Activated naive CD4-positive, alpha-beta T cell treated with Interleukin-2 at 50 U/mL for 16 hours (primary cell): ENCODE results near the gene IFIT2.
"Not testable (repeated sequence)": the region's sequence is repeated elsewhere in the genome, so short reads cannot be mapped to it uniquely, and the experiment has no call there.

ENCODE experiments used
- DNase-seq: peaks from one replicate; pipeline ENCODE4 v3.0.0-alpha.2; 2020

The IFIT2 gene

DNA sequence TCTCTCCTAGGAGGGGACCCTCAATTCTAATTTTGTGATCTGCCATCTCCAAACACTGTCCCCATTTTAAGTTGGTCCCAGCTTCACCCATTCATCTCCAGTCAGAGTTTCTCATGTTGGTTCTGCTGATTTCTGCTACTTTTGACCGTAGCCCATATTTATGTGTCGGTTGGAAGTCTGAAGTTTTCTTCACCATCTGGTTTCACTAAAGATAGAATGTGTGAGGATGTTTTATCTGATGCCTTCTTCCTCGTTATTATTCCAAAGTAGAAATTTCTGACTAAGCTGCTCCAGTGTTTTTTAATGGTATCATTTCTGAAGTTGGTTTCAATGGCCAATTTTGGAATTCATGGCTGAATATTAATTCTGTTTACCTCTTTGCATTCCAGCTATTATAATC lies 21.3 kb upstream of the IFIT2 start:
- DNase-seq = no peak

DNA sequence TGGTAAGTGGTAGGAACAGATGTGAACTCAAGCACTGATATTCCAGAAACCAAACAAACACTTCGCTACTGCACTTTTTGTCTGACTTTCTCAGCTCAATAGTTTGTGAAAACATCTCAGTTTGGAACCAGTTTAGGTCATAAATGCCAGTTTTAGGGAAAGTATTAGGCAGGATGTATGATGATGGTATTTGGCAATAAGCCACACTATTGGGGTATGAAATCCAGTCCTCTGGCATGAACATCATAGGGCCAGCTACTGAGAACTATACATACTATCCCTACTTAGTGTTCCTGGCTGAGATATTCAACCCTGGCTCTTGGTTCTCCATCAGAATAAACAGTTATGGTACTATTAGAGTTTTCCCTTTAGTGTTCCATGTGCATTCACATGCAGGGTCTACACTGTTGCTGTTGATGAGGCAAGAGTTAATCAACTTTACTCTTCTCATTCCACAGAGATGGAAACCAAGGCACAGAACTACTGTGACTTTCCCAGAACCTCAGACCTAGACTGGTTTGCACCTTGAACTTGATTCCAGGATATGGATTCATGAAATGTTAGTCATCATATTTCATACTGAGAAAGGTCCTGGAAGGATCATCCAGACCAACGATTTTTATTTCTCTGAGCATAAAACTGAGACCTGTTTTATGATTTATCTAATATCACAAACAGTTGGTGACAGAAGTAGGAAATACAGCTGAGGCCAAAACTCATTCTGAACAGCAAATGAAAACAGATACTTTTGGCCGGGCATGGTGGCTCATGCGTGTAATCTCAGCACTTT lies 20.0 kb upstream of the IFIT2 start:
- DNase-seq = no peak

DNA sequence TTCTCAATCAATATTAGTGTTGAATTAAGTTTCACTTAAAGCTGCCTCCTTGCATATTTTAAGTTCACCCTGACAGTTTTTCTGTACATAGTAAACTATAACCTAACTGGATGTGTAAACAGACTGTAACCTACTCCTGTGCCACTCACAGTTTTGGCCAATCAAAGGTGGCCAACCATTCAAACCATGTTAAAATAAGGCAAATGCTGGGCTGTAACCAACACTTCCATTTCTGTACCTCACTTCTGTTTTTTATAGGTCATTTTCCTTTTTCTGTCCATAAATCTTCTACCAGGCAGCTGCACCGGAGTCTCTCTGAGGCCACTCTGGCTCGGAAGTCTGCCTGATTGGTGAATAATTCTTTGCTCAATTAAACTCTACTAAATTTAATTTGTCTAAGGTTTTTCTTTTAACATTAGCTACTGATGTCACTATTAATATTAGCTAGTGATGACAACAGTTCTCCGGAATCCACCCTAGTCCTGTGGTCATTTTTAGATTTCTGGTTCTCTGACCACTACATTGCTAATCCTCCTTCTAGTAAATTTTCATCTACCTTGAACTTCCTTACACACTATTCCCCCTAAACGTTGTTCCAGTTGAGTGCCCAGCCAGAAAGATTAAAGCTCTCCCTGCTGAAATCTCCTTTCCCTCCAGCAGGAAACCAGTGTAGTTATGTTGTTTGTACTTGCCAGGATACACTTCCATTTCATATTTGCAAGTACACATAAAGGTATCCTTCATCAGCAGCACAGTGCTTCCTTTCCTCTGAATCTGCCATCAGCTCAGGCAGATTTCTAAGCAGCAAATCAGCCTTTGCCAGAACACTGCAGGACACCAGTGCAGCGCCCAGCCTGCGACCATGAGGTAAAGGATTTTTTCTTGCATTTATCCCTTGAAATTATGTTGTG lies 18.6 kb upstream of the IFIT2 start:
- no peak for DNase-seq

DNA sequence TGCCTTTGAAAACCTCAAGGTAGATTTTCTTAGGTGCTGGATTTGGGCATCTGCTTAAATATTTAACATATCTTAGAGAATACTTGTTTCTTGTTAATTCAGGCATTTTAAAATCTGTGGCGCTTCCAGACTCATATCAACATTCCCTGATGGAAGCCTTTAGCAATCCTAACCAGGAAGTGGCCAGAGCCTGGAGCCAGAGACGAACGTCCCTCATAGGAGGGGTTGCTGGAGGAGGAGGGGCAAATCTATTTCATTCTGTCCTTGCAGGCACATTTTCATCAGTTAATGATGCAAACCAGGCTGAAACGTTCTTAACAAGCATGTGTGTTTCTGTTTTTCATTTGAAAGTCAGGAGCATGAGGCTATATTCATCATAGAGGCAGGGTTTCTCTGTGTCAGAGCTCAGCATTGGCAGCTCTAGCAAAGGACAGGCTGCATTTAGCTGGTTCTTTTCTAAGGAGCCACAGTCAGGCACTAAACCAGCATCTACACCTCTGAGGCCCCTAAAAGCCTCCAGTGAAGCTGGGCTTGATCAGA lies 17.8 kb upstream of the IFIT2 start:
- DNase-seq = no peak

DNA sequence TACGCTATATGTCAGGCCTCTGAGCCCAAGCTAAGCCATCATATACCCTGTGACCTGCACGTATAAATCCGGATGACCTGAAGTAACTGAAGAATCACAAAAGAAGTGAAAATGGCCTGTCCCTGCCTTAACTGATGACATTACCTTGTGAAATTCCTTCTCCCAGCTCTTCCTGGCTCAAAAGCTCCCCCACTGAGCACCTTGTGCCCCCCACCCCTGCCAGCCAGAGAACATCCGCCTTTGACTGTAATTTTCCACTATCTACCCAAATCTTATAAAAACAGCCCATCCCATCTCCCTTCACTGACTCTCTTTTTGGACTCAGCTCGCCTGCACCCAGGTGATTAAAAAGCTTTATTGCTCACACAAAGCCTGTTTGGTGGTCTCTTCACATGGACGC lies 17.1 kb upstream of the IFIT2 start:
- not testable (repeated sequence) for DNase-seq

DNA sequence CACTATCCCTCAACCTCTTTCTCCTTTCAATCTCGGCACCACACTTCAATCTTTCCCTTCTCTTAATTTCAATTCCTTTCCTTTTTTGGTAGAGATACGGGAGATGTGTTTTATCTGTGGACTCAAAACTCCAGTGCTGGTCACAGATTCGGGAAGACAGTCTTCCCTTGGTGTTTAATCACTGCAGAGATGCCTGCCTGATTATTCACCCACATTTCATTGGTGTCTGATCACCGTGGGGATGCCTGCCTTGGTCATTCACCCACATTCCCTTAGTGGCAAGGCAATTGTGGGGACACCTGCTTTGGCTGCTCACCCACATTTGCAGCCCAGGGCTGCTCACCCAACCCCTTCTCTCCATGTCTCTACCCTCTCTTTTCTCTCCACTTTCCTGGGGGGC lies 16.5 kb upstream of the IFIT2 start:
- not testable (repeated sequence) for DNase-seq

DNA sequence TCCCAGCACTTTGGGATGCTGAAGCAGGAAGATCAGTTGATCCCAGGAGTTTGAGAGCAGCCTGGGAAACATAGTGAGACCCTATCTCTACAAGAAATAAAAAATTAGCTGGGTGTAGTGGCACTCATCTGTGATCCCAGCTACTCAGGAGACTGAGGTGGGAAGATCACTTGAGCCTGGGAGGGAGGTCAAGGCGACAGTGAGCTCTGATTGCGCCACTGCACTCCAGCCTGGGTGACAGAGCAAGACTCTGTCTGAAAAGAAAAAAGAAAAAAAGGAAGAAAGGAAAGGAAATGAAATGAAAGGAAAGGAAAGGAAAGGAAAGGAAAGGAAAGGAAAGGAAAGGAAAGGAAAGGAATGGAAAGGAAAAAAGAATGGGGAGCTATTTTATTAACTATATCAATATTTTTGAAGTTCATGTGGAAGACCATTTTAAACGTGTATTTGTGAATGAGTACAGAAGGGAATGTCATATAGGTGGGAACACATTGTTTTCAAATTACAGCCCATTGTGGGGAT lies 7.1 kb upstream of the IFIT2 start:
- no peak for DNase-seq

DNA sequence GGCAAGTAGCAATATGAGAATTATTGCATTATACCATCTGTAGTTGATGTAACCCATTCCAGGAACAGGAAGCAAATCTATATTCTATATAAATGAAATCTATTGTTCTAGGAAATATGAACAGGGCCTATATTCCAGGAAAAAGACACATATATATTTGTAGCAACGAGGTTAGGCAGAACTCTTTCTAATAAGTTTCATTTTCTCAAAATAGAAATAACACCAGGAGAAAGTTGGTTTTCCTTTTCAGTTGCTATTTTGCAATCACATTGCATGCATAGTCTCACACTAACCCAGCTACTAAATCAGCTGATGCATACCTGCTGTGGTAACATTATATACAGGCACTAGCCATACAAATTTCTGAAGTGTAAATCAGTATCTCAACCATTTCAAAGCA lies 6.2 kb upstream of the IFIT2 start:
- DNase-seq = no peak

DNA sequence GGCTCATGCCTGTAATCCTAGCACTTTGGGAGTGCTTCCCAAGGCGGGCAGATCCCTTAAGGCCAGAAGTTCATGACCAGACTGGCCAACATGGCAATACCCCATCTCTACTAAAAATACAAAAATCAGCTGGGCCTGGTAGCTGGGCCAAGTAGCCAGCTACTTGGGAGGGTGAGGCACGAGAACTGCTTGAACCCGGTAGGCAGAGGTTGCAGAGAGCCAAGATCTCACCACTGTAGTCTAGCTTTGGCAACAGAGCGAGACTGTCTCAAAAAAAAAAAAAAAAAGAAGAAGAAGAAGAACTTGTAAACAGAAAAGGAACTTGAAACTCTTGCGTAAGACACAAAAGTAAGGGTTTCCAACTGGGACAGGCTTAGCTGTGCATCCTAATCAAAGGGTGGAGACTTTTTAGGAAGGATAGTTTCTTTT lies 5.6 kb upstream of the IFIT2 start:
- no peak for DNase-seq

DNA sequence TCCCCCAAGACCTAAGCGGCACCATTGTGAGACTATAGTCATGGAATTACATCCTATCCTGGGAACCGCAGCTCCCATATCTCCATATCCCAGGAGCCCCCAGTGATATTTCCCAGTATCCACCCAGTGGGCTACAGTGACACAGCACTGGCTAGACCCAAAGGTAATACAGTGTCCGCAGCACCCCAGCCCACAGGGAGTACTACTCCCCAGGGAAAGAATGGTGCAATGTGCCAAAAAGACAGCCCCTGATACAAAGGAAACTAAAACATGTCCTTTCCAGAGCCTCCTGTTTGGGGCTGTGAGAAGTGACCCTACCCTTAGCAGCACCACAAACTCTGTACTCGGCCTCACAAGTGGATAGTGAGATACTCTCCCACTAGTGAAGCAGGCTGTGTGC lies 4.5 kb upstream of the IFIT2 start:
- DNase-seq = no peak

DNA sequence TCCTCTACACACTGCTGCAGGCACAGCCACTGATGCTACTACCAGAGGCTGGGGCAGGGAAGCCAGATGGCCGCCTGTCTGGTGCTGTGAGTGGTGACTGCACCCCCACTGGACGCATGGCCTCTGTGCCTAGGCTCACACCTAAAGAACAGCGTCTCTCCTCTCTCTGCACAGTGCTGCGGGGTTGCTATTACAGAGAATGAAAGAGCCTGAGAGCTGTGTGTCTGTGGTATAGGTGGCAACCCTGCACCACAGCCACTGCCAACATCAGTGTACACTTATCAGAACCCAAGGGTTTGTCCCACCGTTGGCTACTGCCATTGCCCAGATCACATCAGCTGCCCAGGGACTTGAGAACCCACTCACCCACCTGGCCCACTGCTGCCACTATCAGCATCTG lies 4.1 kb upstream of the IFIT2 start:
- no peak for DNase-seq

DNA sequence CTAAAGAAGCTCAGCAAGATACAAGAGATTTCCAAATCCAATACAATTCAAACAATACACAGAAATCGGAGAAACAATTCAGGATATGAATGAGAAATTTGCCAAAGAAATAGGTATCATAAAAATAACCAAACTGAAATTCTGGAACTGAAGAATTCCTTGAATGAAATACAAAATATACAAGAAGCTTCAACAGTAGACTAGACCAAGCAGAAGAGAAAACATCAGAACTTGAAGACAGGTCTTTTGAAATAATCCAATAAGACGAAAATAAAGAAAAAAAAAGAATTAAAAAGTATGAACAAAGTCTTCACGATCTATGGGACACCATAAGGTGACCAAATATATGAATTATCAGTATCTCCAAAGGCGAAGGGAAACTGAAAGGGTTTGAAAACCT lies 2.8 kb upstream of the IFIT2 start:
- DNase-seq = no peak

DNA sequence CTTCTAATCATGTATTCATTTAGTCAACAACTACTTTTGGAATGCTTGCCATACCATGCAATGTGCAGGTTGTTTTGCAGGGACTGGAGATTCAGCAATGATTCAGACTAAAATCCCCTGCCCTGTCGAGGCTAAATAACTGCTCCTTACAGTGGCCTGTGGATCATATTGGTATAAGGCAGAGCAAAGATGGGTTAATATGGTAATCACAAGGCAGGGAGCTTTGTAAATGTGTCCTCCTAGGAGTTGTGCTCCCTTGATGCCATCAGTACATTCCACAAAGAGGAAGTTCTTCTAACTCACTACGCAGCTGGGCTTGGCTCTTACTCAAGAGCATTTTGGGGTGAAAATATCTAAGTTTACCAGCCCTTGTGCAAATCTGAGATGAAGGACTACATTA lies 614 bp upstream of the IFIT2 start:
- DNase-seq = no peak

DNA sequence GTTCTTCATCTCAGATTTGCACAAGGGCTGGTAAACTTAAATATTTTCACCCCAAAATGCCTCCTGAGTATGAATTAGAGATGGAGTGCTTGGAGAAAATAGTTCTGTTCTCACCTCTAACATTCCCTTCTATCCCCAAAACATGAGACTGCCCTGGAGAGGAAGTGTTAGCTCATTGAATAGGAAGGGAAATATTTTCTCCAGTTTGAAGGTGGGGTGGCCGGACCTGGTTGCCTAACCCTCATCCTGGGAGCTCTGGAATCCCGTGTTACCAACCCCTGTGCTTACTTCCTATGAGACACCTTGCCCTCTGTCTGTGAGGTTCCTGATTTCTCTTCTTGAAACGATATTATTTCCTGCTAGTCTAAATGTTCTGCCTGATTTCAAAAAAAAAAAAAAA lies 779 bp downstream of the IFIT2 start:
- no peak for DNase-seq

DNA sequence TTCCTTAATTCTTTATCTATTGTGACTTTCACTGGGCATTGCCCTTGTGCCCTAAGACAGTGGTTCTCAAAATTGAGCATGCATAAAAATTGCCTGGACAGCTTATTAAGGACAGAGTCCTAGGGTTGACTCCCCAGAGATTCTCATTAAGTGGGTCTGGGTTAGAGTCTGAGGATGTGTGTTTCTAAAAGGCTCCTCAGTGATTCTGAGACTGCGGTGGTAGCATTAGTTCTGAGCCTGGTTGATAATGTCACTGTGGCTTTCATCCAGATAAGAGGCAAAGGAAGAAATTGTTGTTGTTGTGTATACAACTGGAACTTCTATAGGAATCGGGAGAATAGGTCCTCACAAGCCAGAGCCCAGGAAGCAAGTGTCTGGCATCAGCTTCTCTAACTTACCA lies 1.3 kb downstream of the IFIT2 start:
- no peak for DNase-seq

DNA sequence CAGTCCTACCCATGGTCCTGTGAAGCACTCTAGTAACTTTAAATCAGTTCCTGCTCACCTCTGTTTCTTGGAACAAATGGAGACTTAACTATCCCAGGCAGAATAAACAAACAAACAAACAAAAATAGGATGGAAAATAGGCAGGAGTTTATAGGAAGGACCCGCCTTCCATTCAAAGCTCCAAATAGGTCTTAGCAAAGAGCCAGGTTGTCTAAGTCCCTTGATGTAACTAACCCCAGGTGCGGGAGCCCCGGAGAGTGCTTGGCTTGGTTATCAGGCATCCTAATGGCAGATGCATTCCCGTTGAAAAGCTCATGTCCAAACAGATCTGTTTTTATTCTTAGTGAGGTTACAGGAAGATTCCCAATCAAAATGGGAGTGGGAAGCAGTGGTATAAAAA lies 2.2 kb downstream of the IFIT2 start:
- no peak for DNase-seq

DNA sequence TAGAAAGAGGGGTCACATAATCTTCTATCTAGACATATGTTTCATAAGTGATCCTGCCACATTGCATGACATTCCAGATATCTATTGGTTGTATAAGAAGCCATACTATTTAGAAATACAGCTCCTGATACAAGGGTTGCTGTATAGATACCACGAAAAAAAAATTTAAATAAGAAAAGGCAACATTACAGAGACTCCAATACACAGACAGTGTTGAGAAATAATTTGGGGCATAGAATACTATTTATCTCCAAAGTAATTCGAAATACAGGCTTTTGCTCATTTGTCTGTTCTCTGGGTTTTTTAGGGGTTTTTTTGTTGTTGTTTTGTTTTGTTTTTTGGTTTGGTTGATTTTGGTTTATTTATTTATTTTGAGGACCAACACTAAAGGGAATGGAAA lies 2.6 kb downstream of the IFIT2 start:
- DNase-seq = no peak

DNA sequence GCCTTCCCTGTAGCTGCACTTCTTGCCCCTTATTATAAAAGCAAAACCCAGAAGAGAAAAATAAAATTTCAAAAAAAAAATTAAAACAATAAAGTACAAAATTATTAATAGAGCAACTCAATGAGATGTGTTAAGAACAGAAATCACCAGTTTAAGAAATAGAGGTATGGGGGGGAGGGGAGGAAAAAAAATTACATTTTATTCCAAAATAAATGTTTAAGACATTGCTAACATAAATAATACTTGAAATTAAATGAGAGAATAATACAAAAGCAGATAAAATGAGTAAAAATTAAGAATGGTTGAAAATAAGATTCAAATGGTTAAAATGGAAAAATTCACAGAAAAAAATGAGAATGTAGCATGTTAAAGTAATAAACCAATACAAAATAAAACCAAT lies 3.1 kb downstream of the IFIT2 start:
- DNase-seq = no peak

DNA sequence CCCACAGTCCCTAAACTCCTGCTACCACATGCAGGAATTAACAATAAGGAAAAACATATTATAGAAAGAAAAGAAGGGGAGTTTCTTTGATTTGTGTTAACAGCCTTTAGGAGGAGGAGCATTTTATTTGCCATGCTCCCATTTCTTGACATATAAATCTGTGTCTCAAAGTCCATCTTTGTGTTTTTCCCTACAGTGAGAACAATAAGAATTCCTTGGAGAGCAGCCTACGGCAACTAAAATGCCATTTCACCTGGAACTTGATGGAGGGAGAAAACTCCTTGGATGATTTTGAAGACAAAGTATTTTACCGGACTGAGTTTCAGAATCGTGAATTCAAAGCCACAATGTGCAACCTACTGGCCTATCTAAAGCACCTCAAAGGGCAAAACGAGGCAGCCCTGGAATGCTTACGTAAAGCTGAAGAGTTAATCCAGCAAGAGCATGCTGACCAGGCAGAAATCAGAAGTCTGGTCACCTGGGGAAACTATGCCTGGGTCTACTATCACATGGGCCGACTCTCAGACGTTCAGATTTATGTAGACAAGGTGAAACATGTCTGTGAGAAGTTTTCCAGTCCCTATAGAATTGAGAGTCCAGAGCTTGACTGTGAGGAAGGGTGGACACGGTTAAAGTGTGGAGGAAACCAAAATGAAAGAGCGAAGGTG lies 4.1 kb downstream of the IFIT2 start:
- DNase-seq = no peak

DNA sequence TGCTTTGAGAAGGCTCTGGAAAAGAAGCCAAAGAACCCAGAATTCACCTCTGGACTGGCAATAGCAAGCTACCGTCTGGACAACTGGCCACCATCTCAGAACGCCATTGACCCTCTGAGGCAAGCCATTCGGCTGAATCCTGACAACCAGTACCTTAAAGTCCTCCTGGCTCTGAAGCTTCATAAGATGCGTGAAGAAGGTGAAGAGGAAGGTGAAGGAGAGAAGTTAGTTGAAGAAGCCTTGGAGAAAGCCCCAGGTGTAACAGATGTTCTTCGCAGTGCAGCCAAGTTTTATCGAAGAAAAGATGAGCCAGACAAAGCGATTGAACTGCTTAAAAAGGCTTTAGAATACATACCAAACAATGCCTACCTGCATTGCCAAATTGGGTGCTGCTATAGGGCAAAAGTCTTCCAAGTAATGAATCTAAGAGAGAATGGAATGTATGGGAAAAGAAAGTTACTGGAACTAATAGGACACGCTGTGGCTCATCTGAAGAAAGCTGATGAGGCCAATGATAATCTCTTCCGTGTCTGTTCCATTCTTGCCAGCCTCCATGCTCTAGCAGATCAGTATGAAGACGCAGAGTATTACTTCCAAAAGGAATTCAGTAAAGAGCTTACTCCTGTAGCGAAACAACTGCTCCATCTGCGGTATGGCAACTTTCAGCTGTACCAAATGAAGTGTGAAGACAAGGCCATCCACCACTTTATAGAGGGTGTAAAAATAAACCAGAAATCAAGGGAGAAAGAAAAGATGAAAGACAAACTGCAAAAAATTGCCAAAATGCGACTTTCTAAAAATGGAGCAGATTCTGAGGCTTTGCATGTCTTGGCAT lies 4.8 kb downstream of the IFIT2 start:
- no peak for DNase-seq

DNA sequence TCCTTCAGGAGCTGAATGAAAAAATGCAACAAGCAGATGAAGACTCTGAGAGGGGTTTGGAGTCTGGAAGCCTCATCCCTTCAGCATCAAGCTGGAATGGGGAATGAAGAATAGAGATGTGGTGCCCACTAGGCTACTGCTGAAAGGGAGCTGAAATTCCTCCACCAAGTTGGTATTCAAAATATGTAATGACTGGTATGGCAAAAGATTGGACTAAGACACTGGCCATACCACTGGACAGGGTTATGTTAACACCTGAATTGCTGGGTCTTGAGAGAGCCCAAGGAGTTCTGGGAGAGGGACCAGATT lies 5.4 kb downstream of the IFIT2 start:
- DNase-seq = no peak

DNA sequence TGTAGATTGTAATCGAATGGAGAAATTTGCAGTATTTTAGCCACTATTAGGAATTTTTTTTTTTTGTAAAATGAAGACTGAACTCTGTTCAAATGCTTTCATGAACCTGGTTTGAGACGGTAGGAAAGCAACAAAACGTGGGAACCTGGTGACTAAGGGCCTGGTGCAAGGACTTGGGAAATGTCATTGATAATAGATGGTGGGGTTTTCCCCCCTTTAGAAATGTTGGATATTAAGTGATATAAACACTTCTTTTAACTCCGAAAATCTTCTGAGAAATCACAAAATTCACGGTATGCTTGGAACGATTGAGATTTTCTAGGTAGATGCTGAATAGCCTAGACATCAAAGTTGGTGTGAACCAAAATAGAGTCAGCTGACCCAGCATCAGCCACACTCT lies 6.4 kb downstream of the IFIT2 start:
- no peak for DNase-seq

DNA sequence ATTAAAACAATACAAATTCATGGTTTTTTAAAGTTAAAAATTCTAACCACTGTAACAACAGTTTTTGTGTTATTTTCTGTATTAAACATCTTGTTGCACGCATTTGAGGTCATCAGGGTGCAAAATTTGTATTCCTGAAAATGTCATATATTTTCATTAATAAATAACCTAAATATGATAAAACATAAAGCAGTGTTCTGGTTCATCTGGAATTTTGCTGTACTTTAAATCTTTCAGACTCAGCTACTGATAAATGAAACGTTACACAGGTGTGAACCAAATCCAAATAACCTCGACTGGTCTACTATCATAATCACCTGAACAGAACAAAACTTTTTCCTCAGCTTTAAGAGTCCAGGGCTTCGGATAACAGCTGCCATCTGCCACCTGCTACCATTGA lies 6.9 kb downstream of the IFIT2 start:
- DNase-seq = no peak
